GM19023 (cell line): ENCODE data around the gene TLR7.
A peak's percentile ranks its signal among the peaks of the same experiment; 100 is the strongest.

ENCODE experiments used
- ATAC-seq: cut with Tn5 transposase; IDR thresholded peaks from one replicate; pipeline ENCODE4 v1.9.1; 2021; ENCODE audit warnings: mild to moderate bottlenecking, moderate library complexity; ENCODE audit not compliant: unreplicated experiment

Gene TLR7

GRCh38 chrX:12890467-12890866 lies 23.6 kb downstream of the TLR7 start:
- ATAC-seq: no peak

- ATAC-seq: no peak
These were observed 24.3 kb downstream of the TLR7 start for GRCh38 chrX:12891171-12891570.

GRCh38 chrX:12891915-12892506 lies 25.1 kb downstream of the TLR7 start:
- peak; percentile 69 for ATAC-seq

GRCh38 chrX:12892716-12893115 lies 25.8 kb downstream of the TLR7 start:
- no peak for ATAC-seq

GRCh38 chrX:12894074-12895030 lies 27.5 kb downstream of the TLR7 start:
- no peak for ATAC-seq

- no peak for ATAC-seq
These were observed 29.0 kb downstream of the TLR7 start for GRCh38 chrX:12895866-12896265.

GRCh38 chrX:12896935-12897334 lies 30.1 kb downstream of the TLR7 start:
- no peak for ATAC-seq

GRCh38 chrX:12898073-12898472 lies 31.2 kb downstream of the TLR7 start:
- no peak for ATAC-seq

- ATAC-seq: no peak
These were observed 32.6 kb downstream of the TLR7 start for GRCh38 chrX:12899506-12899905.

- ATAC-seq: peak; percentile 58
These were observed 34.6 kb downstream of the TLR7 start for GRCh38 chrX:12901486-12901885.

GRCh38 chrX:12903646-12904045 lies 36.8 kb downstream of the TLR7 start:
- no peak for ATAC-seq

GRCh38 chrX:12906046-12906761 lies 39.3 kb downstream of the TLR7 start, which contains the start of gene TLR8:
Gene TLR8, plus strand, starts transcription at chrX:12906620. Its CDS starts 87 bp downstream, at chrX:12906707.
- ATAC-seq: no peak

- no peak for ATAC-seq
These were observed 43.7 kb downstream of the TLR7 start for GRCh38 chrX:12910423-12911121.

- ATAC-seq: no peak
These were observed 44.2 kb downstream of the TLR7 start for GRCh38 chrX:12911122-12911470.

- no peak for ATAC-seq
These were observed 46.1 kb downstream of the TLR7 start for GRCh38 chrX:12912791-12913482.

GRCh38 chrX:12917753-12918152 lies 50.9 kb downstream of the TLR7 start:
- ATAC-seq: no peak

GRCh38 chrX:12919051-12919450 lies 52.2 kb downstream of the TLR7 start:
- no peak for ATAC-seq

- no peak for ATAC-seq
These were observed 52.7 kb downstream of the TLR7 start for GRCh38 chrX:12919620-12920019.

- no peak for ATAC-seq
These were observed 54.1 kb downstream of the TLR7 start for GRCh38 chrX:12920990-12921389.

- ATAC-seq: no peak
These were observed 55.2 kb downstream of the TLR7 start for GRCh38 chrX:12921886-12922598.
